Body of pancreas (tissue), 4 donors: Measurements from ENCODE around the gene PXDN.

Experiments used
- POLR2A ChIP-seq, 3 donors: fragments of 450-650 bp; IDR thresholded peaks; one replicate each; pipeline ENCODE4 v1.6.1; 2016; ENCODE audit warnings: antibody characterized with exemption in 3 of 3, mild to moderate bottlenecking in 2 of 3
- TF ChIP-seq, protein P1 (sequence below), 7 experiments: fragments of 450-650 bp in 4 of 7; fragments of 200-600 bp in 3 of 7; sonication (generic) in 3 of 7; IDR thresholded peaks; one replicate each; pipeline ENCODE4 v1.5.1; 2016 to 2019; ENCODE audit warnings: antibody characterized with exemption in 7 of 7

DNA sequence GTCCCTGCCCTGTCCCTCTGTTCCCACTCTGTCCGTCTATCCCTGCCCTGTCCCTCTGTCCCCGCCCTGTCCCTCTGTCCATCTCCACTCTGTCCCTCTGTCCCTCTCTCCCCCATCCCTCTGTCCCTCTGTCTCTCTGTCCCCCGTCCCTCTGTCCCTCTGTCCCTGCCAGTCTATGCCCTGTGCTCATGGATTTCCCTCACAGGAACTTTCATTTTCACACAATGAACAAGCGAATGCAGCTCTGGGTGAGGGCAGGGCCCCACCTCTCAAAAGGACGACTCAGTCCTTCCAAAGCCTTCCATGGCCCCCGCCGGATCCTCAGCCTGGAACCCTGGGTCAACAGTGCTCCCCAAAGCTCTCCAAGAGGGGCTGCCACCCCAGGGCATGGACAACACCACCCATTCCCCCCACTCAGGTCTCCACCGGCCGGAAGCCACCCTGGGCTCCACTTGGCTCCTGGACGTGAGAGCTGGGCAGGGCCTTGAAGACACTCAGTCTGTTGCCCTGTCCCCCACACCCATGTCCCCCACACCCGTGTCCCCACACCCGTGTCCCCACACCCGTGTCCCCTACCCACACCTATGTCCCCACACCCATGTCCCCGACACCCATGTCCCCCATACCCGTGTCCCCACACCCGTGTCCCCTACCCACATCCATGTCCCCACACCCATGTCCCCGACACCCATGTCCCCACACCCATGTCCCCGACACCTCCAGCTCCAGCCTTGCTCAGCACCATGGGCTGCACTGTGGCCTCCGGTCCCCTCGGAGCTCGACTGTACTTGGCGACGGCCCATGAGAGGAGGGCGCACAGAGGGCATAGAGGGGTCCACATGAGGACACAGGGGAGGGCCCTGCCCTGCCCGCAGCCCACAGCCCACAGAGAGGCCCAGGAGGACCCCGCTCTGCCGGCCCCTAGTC is 156.0 kb downstream of the PXDN start:
- TF ChIP-seq, protein P1, sequence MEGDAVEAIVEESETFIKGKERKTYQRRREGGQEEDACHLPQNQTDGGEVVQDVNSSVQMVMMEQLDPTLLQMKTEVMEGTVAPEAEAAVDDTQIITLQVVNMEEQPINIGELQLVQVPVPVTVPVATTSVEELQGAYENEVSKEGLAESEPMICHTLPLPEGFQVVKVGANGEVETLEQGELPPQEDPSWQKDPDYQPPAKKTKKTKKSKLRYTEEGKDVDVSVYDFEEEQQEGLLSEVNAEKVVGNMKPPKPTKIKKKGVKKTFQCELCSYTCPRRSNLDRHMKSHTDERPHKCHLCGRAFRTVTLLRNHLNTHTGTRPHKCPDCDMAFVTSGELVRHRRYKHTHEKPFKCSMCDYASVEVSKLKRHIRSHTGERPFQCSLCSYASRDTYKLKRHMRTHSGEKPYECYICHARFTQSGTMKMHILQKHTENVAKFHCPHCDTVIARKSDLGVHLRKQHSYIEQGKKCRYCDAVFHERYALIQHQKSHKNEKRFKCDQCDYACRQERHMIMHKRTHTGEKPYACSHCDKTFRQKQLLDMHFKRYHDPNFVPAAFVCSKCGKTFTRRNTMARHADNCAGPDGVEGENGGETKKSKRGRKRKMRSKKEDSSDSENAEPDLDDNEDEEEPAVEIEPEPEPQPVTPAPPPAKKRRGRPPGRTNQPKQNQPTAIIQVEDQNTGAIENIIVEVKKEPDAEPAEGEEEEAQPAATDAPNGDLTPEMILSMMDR (IDR thresholded peaks at IDR 0.05): no peak
- no peak for TF ChIP-seq POLR2A (IDR thresholded peaks at IDR 0.05)
